ENCODE results near the gene NIT1.
A peak's percentile ranks its signal among the peaks of the same experiment; 100 is the strongest.
"Not testable (repeated sequence)": the region's sequence is repeated elsewhere in the genome, so short reads cannot be mapped to it uniquely, and the experiment has no call there.

NIT1 gene

GRCh38 chr1:161115132-161115711 lies 2.7 kb upstream of the NIT1 start:
- DNase-seq: peak; percentile 47

GRCh38 chr1:161115961-161116360 lies 1.9 kb upstream of the NIT1 start:
- DNase-seq: not testable (repeated sequence)

- DNase-seq: peak; percentile 77
These were observed 1.4 kb downstream of the NIT1 start for GRCh38 chr1:161119092-161119903.

- DNase-seq: no peak
These were observed 3.2 kb downstream of the NIT1 start for GRCh38 chr1:161121042-161121650.

- no peak for DNase-seq
These were observed 3.9 kb downstream of the NIT1 start for GRCh38 chr1:161121834-161122233.

GRCh38 chr1:161122967-161123366 lies 5.1 kb downstream of the NIT1 start:
- DNase-seq: no peak

- no peak for DNase-seq
These were observed 9.7 kb downstream of the NIT1 start for GRCh38 chr1:161127649-161128048.

- no peak for DNase-seq
These were observed 10.9 kb downstream of the NIT1 start for GRCh38 chr1:161128591-161129420.

GRCh38 chr1:161130266-161130665 lies 12.4 kb downstream of the NIT1 start:
- DNase-seq: no peak

GRCh38 chr1:161131523-161132409 lies 13.9 kb downstream of the NIT1 start:
- DNase-seq: peak; percentile 17

GRCh38 chr1:161132410-161133219 lies 14.7 kb downstream of the NIT1 start, which contains the start of gene DEDD:
DEDD (minus strand) TSS chr1:161132667; CDS start chr1:161124462, 8,205 bp downstream.
- DNase-seq: peak; percentile 98

GRCh38 chr1:161133220-161133740 lies 15.4 kb downstream of the NIT1 start:
- peak; percentile 8 for DNase-seq

GRCh38 chr1:161137881-161138280 lies 20.0 kb downstream of the NIT1 start:
- DNase-seq: no peak

- DNase-seq: no peak
These were observed 20.5 kb downstream of the NIT1 start for GRCh38 chr1:161138431-161138830.

- DNase-seq: no peak
These were observed 21.9 kb downstream of the NIT1 start for GRCh38 chr1:161139766-161140165.

GRCh38 chr1:161140755-161141400 lies 23.0 kb downstream of the NIT1 start:
- DNase-seq: no peak

GRCh38 chr1:161145832-161146231 lies 27.9 kb downstream of the NIT1 start:
- DNase-seq: no peak

- no peak for DNase-seq
These were observed 35.3 kb downstream of the NIT1 start for GRCh38 chr1:161153176-161153575.

GRCh38 chr1:161153682-161154337 lies 35.9 kb downstream of the NIT1 start, which contains the start of gene UFC1:
UFC1 (plus strand) TSS chr1:161153978; CDS start chr1:161153998, 20 bp downstream.
- peak; percentile 89 for DNase-seq
